Muscle of back (tissue), 11 donors: Measurements from ENCODE around the gene TSHZ3. TPM values are rescaled to one million over a fixed set of nuclear protein-coding genes. Genes with fewer than 3 reads are reported as not detected.

Source experiments
- DNase-seq, 3 donors: peaks; one replicate each; pipeline versions ENCODE4 v3.0.0 to v3.0.0-alpha.2; 2013
- polyA plus RNA-seq, 10 donors: library from polyadenylated mRNA; unstranded; fragments of 120-200 nt; gene quantifications; one replicate each; pipeline ENCODE4 v1.2.1, GENCODE V29; 2013; ENCODE audit not compliant: insufficient read length in 10 of 10

Gene TSHZ3
- polyA plus RNA-seq, 10 donors: 13.7 to 18.5 (median 15.9) TPM

- DNase-seq: no peak
These were observed 7.5 kb upstream of the TSHZ3 start for GRCh38 chr19:31356587-31357314.

GRCh38 chr19:31355665-31356289 lies 6.5 kb upstream of the TSHZ3 start:
- DNase-seq: no peak

- no peak for DNase-seq
These were observed 5.8 kb upstream of the TSHZ3 start for GRCh38 chr19:31354799-31355664.

- no peak for DNase-seq
These were observed 5.1 kb upstream of the TSHZ3 start for GRCh38 chr19:31354316-31354715.

GRCh38 chr19:31353833-31354232 lies 4.6 kb upstream of the TSHZ3 start:
- DNase-seq: peak in 2 of 3 donors; percentile 23 to 39

GRCh38 chr19:31352782-31353651 lies 3.8 kb upstream of the TSHZ3 start:
- DNase-seq: no peak

GRCh38 chr19:31352296-31352781 lies 3.1 kb upstream of the TSHZ3 start:
- DNase-seq: no peak

GRCh38 chr19:31351855-31352195 lies 2.6 kb upstream of the TSHZ3 start:
- DNase-seq: no peak

- peak; percentile 31 to 81 (median 56) for DNase-seq
These were observed 2.0 kb upstream of the TSHZ3 start for GRCh38 chr19:31351056-31351854.

DNA sequence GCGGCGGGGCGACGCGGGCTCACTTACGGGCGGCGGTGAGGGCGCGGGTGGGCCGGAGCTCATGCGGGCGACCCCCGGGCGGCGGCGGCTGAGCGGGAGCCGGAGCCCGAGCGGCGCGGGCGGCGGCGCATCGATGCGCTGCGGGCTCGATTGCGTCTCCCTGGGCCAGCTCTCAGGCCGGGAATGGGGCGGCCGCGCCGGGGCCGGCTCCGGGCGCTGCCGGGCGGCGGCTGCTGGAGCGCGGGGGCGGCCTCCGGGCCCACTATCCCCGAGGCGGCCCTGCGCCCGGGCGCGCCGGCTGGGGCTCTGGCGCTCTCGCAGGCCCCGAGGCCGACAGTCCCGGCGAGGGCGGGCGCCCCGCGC lies 1.4 kb upstream of the TSHZ3 start:
- DNase-seq: peak; percentile 46 to 85 (median 73)

GRCh38 chr19:31350033-31350692 lies 927 bp upstream of the TSHZ3 start:
- peak; percentile 27 to 81 (median 58) for DNase-seq

DNA sequence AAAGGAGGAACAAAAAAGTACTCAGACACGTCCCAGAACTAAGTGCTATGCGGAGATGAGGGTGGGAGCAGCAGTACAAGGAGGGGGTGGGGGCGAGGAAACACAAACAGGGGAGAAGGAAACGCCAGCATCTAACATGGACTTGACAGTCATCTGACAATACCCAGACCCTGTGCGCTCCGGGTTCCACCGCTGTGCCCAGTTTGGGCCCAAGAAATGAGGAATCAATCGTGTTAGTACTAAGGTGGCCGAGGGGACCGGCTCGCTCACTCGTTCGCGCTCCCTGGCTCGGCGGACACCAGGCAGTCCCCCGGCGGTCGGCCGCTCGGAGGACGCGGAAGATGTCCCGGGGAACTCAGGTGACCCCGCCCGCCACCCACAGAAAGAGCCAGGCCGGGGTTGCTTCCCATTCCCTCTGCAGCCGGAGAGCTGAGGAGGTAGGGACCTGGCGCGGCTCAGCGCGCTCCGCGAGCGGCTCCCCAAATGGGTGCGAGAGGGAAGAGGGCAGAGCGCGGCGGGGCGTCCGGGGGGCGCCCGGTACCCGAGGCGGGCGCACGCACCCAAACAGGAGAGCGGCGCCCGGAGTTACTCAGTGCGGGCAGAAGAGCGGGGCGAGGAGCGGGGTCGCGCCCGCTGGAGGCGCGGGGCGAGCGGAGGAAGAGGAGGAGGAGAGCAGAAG lies 616 bp downstream of the TSHZ3 start:
- peak; percentile 13 to 83 (median 29) for DNase-seq

GRCh38 chr19:31347828-31348392 lies 1.3 kb downstream of the TSHZ3 start:
- peak in 2 of 3 donors; percentile 32 to 55 for DNase-seq

GRCh38 chr19:31347354-31347753 lies 1.9 kb downstream of the TSHZ3 start:
- DNase-seq: no peak

GRCh38 chr19:31346184-31347059 lies 2.8 kb downstream of the TSHZ3 start:
- DNase-seq: no peak

DNA sequence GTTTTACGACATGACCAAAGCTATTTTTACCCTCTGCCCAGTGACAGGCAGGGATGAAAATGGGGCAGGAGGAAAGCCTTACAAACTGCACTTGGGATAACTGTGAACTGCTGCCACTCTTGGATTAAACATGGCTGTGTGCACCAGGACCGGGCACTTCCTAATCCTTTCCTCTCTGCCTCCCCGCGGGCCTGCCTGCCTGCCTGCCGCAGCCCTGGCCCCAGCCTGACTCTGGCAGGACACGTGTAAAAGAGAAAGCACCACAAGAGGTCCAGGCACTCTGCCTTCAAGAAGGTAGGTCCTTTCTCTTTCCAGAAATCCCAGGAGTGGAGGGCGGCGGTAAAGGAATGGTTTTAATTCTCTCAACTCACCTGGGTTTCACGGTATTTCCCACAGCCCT lies 4.8 kb downstream of the TSHZ3 start:
- DNase-seq: no peak

DNA sequence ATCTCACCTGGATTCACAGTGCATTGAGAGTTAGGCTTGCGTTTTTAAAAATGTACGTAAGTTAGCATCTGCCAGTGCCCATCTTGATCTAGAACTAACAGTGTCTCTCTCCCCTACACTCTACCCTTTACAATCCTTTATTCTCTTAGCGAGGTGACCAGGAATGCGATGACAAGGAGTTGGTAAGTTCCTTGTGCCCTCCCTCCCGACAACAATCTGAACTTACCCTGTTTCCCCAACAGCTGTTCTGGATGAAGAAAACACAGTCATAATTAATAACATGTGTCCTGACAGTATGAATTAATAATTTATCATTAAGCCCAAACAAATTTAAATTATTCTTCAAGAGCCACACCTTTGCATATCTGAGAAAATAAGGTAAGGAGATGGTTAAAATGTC lies 6.3 kb downstream of the TSHZ3 start:
- DNase-seq: no peak
